Cardiac atrium fibroblast (primary cell): ENCODE data around the gene ZNF66. TPM values are rescaled to one million over a fixed set of nuclear protein-coding genes. Genes with fewer than 3 reads are reported as not detected.

Source experiments
- total RNA-seq: library from RNA; depleted of rRNA; stranded (reverse); fragments of >200 nt; gene quantifications from 2 replicates; pipeline ENCODE4 v1.2.3, GENCODE V29; 2015

The ZNF66 gene
- 0.72 and 0.97 TPM in 2 replicates for total RNA-seq

DNA sequence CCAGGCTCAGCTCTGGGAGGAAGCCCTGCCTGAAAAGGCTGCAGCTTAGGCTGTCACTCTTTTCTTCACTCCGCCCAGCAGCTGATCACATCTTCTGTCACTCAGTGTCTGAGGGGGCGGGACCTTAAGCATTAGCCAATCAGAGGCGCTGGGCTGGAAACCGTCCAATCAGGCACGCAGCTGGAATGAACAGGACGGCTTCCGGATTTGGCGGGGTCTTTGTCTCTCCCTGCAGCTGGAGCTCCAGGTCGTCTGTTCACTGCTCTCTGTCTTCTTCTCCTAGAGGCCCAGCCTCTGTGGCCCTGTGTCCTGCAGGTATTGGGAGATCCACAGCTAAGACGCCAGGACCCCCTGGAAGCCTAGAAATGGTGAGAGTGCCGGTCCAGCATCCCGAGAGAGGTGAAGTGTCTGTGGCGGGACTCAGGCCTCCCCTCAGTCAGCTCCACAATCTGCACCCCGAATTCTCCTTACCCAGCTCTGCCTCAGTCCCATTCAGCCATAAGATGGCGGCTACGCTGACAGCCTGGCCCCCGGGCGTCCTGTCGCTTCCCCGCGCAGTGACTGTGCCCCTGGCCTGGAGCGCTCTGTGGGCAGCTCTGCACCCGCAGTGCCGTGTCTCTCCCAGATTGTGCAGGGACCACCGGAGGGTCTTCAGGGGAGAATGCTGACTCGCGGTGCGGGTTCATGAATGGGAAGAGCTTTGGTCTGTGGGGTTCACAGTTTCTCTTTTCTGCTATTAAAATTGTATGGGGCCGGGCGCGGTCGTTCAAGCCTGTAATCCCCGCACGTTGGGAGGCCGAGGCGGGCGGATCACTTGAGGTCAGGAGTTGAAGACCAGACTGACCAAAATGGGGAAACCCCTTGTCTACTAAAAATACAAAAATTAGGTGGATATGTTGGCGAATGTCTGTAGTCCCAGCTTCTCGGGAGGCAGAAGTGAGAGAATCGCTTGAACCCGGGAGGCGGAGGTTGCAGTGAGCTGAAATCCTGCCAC lies at the start of gene ZNF66:
ZNF66 (plus strand) TSS at position 222 of the 994 bp plus-strand sequence; CDS start at position 366, 144 bp downstream.

Other genes starting within 250 kb of the ZNF66 start
- gene ZNF737, start 210.5 kb upstream of the ZNF66 start, total RNA-seq = 3.9 and 6.3 TPM in 2 replicates
- 5.5 and 9.9 TPM in 2 replicates for gene ZNF626, start 114.7 kb upstream of the ZNF66 start, total RNA-seq
- gene ZNF85, start 146.9 kb downstream of the ZNF66 start, total RNA-seq = 2.3 and 5.2 TPM in 2 replicates
- gene ZNF430, start 244.4 kb downstream of the ZNF66 start, total RNA-seq = 2.7 and 3.2 TPM in 2 replicates